Measurements from ENCODE around the gene EIF2S3.
"Not testable (repeated sequence)": the region's sequence is repeated elsewhere in the genome, so short reads cannot be mapped to it uniquely, and the experiment has no call there.

The EIF2S3 gene

DNA sequence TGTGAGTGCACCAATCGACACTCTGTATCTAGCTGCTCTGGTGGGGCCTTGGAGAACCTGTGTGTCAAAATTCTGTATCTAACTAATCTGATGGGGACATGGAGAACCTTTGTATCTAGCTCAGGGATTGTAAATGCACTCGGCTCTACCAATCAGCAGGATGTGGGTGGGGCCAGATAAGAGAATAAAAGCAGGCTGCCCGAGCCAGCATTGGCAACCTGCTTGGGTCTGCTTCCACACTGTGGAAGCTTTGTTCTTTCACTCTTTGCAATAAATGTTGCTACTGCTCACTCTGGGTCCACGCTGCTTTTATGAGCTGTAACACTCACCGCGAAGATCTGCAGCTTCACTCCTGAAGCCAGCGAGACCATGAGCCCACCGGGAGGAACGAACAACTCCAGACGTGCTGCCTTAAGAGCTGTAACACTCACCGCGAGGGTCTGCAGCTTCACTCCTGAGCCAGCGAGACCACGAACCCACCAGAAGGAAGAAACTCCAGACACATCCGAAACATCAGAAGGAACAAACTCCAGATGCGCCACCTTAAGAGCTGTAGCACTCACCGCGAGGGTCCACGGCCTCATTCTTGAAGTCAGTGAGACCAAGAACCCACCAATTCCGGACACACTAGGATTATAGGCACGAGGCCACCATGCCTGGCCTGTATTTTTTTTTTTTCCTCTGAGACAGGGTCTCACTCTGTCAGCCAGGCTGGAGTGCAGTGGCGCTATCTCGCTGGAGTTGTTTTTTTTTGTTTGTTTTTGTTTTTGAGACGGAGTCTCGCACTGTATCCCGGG, 4.0 kb upstream of the EIF2S3 start:
- not testable (repeated sequence) for ATAC-seq

DNA sequence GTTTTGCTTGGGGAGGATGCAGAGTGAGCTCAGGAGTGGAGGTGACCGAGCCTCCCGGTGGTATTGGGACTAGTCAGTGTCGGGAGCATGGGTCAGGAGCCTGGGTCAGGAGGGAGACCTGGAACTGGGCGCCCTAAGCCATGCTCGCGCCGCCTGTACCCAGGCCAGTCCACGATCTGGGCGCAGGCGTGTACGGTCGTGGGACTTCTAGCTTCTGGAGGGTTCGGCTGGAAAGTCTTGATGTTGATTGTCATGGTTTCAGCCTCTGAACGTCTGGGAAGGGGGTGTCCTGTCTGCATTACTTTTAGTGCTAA, 244 bp downstream of the EIF2S3 start:
- ATAC-seq, result peak; percentile 17 to 19

DNA sequence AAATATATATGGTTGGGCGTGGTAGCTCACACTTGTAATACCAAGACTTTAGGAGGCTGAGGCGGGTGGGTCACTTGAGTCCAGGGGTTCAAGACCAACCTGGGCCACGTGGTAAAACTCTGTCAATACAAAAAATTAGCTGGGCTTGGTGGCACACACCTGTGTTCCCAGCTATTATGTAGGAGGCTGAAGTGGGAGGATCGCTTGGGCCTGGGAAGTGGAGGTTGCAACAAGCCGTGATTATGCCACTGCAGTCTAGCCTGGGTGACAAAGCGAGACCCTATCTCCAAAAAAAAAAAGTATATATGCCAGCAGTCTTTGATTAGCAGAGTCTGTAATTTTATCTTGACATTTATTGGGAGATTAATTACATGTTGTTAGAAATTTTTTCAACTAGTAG, 8.7 kb downstream of the EIF2S3 start:
- ATAC-seq, result no peak

DNA sequence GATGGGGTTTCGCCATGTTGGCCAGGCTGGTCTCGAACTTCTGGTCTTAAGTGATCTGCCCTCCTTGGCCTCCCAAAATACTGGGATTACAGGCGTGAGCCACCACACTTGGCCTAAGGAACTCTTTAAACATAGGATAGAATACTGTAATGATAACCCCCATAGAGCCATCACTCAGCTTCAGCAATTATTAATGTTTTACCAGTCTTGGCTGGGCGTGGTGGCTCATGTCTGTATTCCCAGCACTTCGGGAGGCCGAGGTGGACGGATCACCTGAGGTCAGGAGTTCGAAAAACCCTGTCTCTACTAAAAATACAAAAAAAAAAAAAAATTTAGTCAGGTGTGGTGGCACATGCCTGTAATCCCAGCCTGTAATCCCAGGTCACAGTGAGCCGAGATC, 15.1 kb downstream of the EIF2S3 start:
- no peak for ATAC-seq

DNA sequence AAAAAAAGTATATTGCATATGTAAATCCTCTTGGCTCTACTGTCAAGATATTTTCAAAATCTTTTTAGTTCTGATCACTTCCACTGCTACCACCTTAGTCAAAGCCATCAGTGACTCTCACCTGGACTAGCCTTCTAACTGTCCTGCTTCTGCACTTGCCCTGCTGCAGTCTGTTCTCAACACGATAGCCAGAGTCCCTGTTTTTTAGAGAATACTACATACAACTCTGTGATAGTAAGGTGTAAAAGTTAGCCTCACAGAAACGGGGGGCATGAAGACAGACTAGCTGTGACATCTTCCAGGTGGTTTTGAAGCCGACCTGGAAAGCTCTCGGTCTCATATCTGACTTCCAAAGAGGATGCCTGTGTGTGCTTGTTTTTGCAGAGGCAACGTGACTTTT, 24.7 kb downstream of the EIF2S3 start:
- ATAC-seq, result no peak

DNA sequence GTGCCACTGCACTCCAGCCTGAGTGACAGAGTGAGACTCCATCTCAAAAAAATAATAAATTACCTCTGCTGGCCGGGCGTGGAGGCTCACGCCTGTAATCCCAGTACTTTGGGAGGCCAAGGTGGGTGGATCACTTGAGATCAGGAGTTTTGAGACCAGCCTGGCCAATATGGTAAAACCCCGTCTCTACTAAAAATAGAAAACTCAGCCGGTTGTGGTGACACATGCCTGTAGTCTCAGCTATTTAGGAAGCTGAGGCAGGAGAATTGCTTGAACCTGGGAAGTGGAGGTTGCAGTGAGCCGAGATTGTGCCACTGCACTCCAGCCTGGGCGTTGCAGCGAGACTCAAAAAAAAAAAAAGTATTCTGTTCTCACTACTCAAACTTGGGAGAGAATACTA, 25.5 kb downstream of the EIF2S3 start:
- ATAC-seq, result peak; percentile 8 to 34

DNA sequence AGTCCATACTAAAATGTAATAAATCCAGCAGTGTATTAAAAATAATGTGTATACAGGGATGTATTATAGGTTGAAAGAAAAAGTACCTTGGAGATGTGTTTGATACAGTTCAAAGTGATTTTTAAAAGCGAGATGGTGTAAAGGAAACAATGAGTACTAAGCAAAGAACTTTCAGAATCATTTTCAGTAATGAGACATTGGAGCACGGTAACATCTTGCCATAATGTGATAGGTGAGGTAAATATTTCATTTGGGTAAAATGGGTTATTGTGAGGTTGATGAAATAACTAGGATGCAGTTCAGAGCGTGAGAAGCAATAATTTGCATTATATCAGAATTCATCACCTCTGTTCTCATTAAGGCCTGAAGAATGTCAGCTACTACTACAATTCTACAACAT, 25.9 kb downstream of the EIF2S3 start:
- ATAC-seq, result peak; percentile 84 to 87

DNA sequence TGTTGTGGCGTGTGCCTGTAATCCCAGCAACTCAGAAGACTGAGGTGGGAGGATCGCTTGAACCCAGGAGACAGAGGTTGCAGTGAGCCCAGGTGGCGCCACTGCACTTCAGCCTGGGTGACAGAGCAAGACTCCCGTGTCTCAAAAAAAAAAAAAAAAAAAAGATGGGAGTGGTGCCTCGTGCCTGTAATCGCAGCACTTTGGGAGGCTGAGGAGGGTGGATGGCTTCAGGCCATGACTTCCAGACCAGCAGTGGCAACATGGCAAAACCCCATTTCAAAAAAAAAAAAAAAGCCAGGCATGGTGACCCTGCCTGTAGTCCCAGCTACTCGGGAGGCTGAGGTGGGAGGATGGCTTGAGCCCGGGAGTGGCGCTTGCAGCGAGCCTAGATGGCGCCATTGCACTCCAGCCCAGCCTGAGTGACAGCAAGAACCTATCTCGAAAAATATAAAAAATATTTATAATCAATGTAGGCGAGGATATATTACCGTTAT, 27.0 kb downstream of the EIF2S3 start:
- ATAC-seq, result peak in 1 of 2 donors; percentile 22

- no peak for ATAC-seq
Measured at GRCh38 chrX:24082447-24082846, 27.7 kb downstream of the EIF2S3 start.

- no peak for ATAC-seq
Measured at GRCh38 chrX:24085101-24085500, 30.3 kb downstream of the EIF2S3 start.

DNA sequence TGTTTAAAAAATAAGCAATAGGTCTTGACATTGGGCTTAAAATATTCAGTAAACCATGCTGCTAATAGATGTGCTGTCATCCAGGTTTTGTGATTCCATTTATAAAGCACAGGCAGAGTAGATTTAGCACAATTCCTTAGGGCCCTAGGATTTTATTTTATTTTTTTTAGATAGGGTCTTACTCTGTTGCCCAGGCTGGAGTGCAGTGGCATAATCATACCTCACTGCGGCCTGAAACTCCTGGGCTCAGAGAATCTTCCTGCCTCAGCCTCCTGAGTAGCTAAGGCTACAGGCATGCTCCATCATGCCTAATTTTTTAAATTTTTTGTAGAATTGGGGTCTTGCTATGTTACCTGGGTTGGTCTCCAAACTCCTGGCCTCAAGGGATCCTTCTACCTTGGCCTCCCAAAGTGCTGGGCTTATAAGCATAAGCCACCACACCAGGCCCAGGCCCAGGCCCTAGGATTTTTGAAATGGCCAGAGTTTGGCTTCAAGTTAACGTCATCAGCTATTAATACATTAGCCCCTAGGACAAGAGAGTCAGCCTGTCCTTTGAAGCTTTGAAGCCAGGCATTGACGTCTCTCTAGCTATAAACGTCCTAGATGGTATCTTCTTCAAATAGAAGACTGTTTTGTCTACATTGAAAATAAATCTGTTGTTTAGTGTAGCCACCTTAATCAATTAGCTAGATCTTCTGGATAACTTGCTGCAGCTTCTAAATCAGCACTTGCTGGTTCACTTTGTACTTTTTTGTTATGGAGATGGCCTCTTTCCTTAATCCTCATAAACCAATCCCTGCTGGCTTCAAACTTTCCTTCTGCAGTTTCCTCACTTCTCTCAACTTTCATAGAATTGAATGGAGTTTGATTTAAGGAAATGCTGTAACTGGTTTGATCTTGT, 35.8 kb downstream of the EIF2S3 start:
- no peak for ATAC-seq

DNA sequence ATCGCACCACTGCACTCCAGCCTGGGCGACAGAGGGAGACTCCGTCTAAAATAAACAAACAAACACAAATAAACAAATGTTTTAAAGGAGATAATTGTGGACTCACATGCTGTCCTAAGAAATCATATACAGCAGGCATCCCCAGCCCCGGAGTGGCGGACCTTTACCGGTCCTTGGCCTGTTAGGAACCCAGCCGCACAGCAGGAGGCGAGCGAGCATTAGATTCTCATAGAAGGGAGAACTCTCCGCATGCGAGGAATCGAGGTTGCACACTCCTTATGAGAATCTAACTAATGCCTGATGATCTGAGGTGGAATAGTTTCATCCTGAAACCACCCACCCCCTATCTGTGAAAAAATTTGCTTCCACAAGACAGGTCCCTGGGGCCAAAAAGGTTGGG, 39.0 kb downstream of the EIF2S3 start:
- ATAC-seq, result no peak

DNA sequence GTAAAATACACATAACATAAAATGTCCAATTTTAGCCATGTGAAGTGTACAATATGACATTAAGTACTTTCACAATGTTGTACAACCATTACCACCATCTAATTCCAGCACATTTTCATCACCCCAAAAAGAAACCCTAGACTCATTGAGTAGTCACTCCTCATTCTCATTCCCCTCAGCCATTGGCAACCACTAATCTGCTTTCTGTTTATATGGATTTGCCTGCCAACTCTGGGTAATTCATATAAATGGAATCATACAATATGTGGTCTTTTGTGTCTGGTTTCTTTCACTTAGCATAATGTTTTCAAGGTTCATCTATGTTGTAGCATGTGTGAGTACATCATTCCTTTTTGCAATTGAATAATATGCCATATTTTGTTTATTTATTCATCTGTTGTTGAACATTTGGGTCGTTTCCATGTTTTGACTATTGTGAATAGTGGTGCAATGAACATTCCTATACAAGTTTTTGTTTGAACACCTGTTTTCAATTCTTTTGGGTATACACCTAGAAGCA, 43.0 kb downstream of the EIF2S3 start:
- ATAC-seq, result no peak

- ATAC-seq, result no peak
Measured at GRCh38 chrX:24098932-24099331, 44.2 kb downstream of the EIF2S3 start.

- ATAC-seq, result no peak
Measured at GRCh38 chrX:24099394-24099793, 44.6 kb downstream of the EIF2S3 start.

DNA sequence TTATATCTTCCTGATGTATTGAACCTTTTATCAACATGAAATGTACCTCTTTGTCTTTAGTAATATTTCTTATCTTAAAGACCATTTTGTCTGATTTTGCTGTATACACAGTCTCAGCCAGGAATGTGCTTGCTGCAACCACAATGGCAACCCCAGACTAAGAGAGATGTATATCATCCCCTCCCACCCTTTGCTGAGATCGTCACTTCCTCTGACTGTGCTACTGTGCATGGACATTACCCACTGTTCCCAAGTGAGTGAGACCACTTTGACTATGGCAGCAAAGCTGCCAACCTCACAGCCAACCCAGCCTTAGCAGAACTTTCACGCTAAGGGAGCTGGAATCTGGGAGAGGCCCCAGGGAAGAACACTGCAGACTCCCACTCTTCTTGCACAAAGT, 46.0 kb downstream of the EIF2S3 start:
- ATAC-seq, result no peak

DNA sequence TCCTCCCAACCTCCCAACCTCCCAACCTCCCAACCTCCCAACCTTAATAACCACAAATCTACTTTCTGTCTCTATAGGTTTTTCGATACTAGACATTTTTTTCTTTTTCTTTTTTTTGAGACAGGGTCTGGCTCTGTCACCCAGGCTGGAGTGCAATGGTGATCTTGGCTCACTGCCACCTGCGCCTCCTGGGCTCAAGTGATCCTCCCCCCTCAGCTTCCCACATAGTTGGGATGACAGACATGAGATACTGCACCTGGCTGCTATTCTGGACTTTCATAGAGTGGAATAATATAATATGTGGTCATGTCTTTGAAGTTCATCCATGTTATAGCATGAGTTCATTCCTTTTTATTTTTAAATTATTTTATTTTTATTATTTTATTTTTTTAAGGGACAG, 55.3 kb downstream of the EIF2S3 start:
- no peak for ATAC-seq

- ATAC-seq, result no peak
Measured at GRCh38 chrX:24113181-24113580, 58.4 kb downstream of the EIF2S3 start.

GRCh38 chrX:24117258-24117657, 62.5 kb downstream of the EIF2S3 start:
- no peak for ATAC-seq

GRCh38 chrX:24124244-24124799, 69.6 kb downstream of the EIF2S3 start:
- no peak for ATAC-seq

DNA sequence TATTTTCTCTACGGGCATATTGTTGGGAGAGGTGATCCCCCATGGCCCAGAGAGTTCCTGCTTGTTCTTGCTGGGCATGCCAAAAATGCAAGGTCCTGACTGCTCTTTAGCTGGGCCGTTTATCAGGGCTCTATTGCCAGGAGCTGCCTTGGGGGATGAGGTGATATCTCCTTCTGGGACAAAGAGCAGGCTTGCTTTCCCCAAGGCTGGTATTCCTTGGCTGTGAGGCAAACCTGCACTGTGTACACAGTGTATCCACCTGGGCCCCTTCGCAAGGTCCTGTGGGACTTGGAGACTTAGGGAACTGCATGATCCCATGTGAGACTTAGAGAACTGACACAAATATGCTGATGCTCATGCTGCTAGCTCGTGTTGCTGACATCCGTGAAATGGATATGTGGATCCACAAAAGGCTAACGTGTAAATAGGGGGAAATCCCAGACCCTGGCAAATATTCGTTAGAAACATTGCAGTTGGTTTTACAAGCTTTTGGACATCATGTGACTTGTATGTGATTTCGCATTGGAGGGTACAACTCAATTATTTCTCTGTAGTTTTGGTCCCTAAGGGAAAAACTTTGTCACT, 70.4 kb downstream of the EIF2S3 start:
- no peak for ATAC-seq
